ENCODE results near the gene ATOH8. TPM values are rescaled to one million over a fixed set of nuclear protein-coding genes. Genes with fewer than 3 reads are reported as not detected.
"Not testable (repeated sequence)": the region's sequence is repeated elsewhere in the genome, so short reads cannot be mapped to it uniquely, and the experiment has no call there.

Gene ATOH8
- polyA plus RNA-seq, 1 donor = 5.1 TPM

- WGBS (ENCODE audit: insufficient coverage, low lambda C conversion rate) = no CpG with 5 or more reads among the region's 13 CpGs
- no peak overlapping the region for H3K4me3 ChIP-seq (ENCODE audit: low read length)
- no peak overlapping the region for H3K27ac ChIP-seq (ENCODE audit: low read length)
- peaks cover 4% of the 10 kb centered on the region for H3K27me3 ChIP-seq (ENCODE audit: control insufficient read depth, insufficient read depth, low read length)
- DNase-seq = peak; percentile 71 to 87
- no peaks in the 10 kb centered on the region for H3K36me3 ChIP-seq (ENCODE audit: control insufficient read depth, insufficient read depth, low read length)
- peaks cover 12% of the 10 kb centered on the region for H3K4me1 ChIP-seq (ENCODE audit: control insufficient read depth, insufficient read depth, low read length)
- H3K9me3 ChIP-seq (ENCODE audit: control insufficient read depth, low read depth, low read length) = no peaks in the 10 kb centered on the region
These were observed 60.4 kb downstream of the ATOH8 start for GRCh38 chr2:85813982-85814801.

DNA sequence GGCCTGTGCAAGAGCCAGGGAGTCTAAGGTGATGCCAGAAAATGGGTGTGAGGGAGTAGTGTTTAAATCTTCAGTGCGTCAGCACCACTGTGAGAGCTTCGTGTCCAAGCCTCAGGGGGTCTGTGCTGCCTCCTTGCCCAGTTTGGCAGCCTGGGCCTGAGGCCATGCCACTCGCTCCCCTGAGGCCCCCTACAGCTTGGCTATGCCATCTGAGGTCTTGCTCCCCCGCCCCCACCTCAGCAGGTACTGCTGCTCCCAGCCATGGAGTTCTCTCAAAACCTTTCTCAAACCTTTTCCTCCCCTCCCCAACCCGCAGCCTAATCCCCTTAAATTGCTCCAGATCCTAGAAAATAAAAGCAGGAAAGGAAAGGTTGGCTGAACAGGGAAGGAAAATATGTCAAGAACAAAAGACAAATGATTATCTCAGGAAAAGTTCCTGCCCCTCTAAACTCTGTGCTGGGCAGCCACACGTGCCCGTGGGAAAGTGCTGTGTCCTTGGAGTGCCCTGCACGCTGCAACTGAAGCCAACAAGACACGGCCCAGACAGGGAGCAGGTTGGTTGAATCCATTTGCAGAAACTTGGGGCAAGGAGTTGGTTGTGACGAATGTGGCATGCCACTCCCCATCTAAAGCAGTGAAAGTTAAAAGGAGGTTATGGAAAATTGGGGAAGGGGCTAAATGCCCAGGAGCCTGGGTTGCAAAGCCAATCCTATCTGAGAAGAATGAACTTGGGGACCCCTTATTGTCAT is 61.2 kb downstream of the ATOH8 start:
- H3K4me3 ChIP-seq (ENCODE audit: low read length) = no peak overlapping the region
- no CpG with 5 or more reads among the region's 10 CpGs for WGBS (ENCODE audit: insufficient coverage, low lambda C conversion rate)
- H3K36me3 ChIP-seq (ENCODE audit: control insufficient read depth, insufficient read depth, low read length) = no peaks in the 10 kb centered on the region
- H3K27ac ChIP-seq (ENCODE audit: low read length) = no peak overlapping the region
- no peak for DNase-seq
- no peaks in the 10 kb centered on the region for H3K9me3 ChIP-seq (ENCODE audit: control insufficient read depth, low read depth, low read length)
- H3K4me1 ChIP-seq (ENCODE audit: control insufficient read depth, insufficient read depth, low read length) = peaks cover 12% of the 10 kb centered on the region
- H3K27me3 ChIP-seq (ENCODE audit: control insufficient read depth, insufficient read depth, low read length) = peaks cover 4% of the 10 kb centered on the region

DNA sequence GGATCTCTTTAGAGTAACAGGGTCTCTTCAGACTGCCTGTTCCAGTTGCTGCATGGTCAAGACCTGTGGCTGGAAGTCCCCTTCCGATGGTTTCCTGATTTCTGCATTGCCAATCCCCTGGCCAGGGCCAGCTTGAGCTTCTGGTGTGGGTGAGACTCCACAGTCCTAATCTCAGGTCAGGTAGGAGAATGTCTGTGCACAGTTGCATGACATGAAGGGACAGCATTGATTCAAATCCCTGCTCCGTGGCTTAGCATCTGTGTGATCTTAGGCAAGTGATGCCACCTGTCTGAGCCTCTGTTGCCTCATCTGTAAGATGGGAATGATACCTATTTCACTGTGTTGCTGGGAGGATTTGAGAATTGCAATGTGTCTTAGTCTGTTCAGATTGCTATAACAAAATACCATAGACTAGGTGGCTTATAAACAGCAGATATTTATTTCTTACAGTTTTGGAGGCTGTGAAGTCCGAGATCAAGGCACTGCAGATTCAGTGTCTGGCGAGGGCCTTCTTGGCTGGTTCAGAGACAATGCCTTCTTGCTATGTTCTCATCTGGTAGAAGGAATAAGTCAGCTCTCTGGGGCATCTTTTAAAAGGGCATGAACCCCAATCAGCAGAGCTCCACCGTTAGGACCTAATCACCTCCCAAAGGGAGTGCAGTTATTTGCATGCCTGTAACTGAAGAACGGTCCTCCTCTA is 66.2 kb downstream of the ATOH8 start:
- Histone ChIP-seq H3K4me3 (ENCODE audit: low read length) (no peak overlapping the region), H3K36me3 (ENCODE audit: control insufficient read depth, insufficient read depth, low read length) (no peaks in the 10 kb centered on the region), H3K4me1 (ENCODE audit: control insufficient read depth, insufficient read depth, low read length) (no peaks in the 10 kb centered on the region), H3K27ac (ENCODE audit: low read length) (no peak overlapping the region), H3K9me3 (ENCODE audit: control insufficient read depth, low read depth, low read length) (no peaks in the 10 kb centered on the region), H3K27me3 (ENCODE audit: control insufficient read depth, insufficient read depth, low read length) (peaks cover 8% of the 10 kb centered on the region)
- no CpG with 5 or more reads among the region's 6 CpGs for WGBS (ENCODE audit: insufficient coverage, low lambda C conversion rate)
- DNase-seq = no peak

GRCh38 chr2:85822766-85823165 is 69.0 kb downstream of the ATOH8 start:
- DNase-seq = no peak
- no peaks in the 10 kb centered on the region for H3K36me3 ChIP-seq (ENCODE audit: control insufficient read depth, insufficient read depth, low read length)
- H3K27ac ChIP-seq (ENCODE audit: low read length) = no peak overlapping the region
- WGBS (ENCODE audit: insufficient coverage, low lambda C conversion rate) = no CpG with 5 or more reads among the region's 5 CpGs
- H3K4me1 ChIP-seq (ENCODE audit: control insufficient read depth, insufficient read depth, low read length) = peaks cover 3% of the 10 kb centered on the region
- peaks cover 5% of the 10 kb centered on the region for H3K27me3 ChIP-seq (ENCODE audit: control insufficient read depth, insufficient read depth, low read length)
- H3K9me3 ChIP-seq (ENCODE audit: control insufficient read depth, low read depth, low read length) = no peaks in the 10 kb centered on the region
- H3K4me3 ChIP-seq (ENCODE audit: low read length) = no peak overlapping the region

- Histone ChIP-seq H3K4me3 (ENCODE audit: low read length) (no peak overlapping the region), H3K36me3 (ENCODE audit: control insufficient read depth, insufficient read depth, low read length) (no peaks in the 10 kb centered on the region), H3K27ac (ENCODE audit: low read length) (no peak overlapping the region), H3K27me3 (ENCODE audit: control insufficient read depth, insufficient read depth, low read length) (peaks cover 8% of the 10 kb centered on the region), H3K9me3 (ENCODE audit: control insufficient read depth, low read depth, low read length) (no peaks in the 10 kb centered on the region), H3K4me1 (ENCODE audit: control insufficient read depth, insufficient read depth, low read length) (peaks cover 4% of the 10 kb centered on the region)
- no peak for DNase-seq
- WGBS (ENCODE audit: insufficient coverage, low lambda C conversion rate) = no CpG with 5 or more reads among the region's 2 CpGs
These were observed 70.2 kb downstream of the ATOH8 start for GRCh38 chr2:85823951-85824350.

- Histone ChIP-seq H3K4me1 (ENCODE audit: control insufficient read depth, insufficient read depth, low read length) (peaks cover 4% of the 10 kb centered on the region), H3K9me3 (ENCODE audit: control insufficient read depth, low read depth, low read length) (no peaks in the 10 kb centered on the region), H3K27ac (ENCODE audit: low read length) (no peak overlapping the region), H3K4me3 (ENCODE audit: low read length) (no peak overlapping the region), H3K27me3 (ENCODE audit: control insufficient read depth, insufficient read depth, low read length) (peaks cover 6% of the 10 kb centered on the region), H3K36me3 (ENCODE audit: control insufficient read depth, insufficient read depth, low read length) (no peaks in the 10 kb centered on the region)
- 50% methylated on average over 3 of the region's 20 CpGs for WGBS (ENCODE audit: insufficient coverage, low lambda C conversion rate)
- peak; percentile 27 to 56 for DNase-seq
These were observed 73.4 kb downstream of the ATOH8 start for GRCh38 chr2:85826990-85827878.

DNA sequence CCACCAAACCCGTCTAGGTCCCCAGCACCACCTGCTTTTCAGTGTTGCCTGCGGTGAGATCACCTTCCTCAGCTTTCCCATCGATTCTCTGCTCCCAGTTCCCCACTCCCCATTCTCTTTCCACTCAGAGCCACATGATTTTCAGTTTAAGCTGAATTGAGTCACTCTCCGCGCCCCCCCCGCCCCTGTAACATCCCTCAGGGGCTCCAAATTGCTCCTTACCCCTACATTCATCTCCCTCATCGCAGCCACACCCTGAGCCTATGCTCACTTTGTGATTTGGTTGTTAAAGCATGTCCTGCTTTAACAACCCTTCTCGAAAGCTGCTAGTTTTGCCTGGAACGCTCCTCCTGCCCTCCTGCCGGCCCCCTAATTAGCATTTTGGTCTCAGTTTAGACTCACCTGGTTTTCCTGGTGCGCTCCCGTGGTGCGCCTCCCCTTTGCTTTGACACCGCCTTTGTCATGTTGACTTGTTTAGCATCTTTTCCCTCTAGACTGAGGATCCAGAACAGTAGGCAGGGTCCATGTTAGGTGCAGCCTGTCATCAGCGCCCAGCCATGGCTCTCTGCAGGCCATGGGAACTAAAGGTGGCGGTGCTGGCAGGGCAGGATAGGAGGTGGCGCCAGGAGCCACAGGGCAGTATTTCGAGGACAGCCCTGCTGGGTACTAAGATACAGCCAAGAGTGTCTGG is 74.2 kb downstream of the ATOH8 start:
- Histone ChIP-seq H3K4me1 (ENCODE audit: control insufficient read depth, insufficient read depth, low read length) (peaks cover 4% of the 10 kb centered on the region), H3K27me3 (ENCODE audit: control insufficient read depth, insufficient read depth, low read length) (peaks cover 3% of the 10 kb centered on the region), H3K9me3 (ENCODE audit: control insufficient read depth, low read depth, low read length) (no peaks in the 10 kb centered on the region), H3K4me3 (ENCODE audit: low read length) (no peak overlapping the region), H3K27ac (ENCODE audit: low read length) (no peak overlapping the region), H3K36me3 (ENCODE audit: control insufficient read depth, insufficient read depth, low read length) (no peaks in the 10 kb centered on the region)
- DNase-seq = no peak
- WGBS (ENCODE audit: insufficient coverage, low lambda C conversion rate) = 100% methylated on average over 1 of the region's 18 CpGs

- Histone ChIP-seq H3K4me3 (ENCODE audit: low read length) (no peak overlapping the region), H3K27ac (ENCODE audit: low read length) (no peak overlapping the region)
- 100% methylated on average over 2 of the region's 7 CpGs for WGBS (ENCODE audit: insufficient coverage, low lambda C conversion rate)
These were observed 74.9 kb downstream of the ATOH8 start for GRCh38 chr2:85828725-85829124.

GRCh38 chr2:85829394-85829793 is 75.6 kb downstream of the ATOH8 start:
- not testable (repeated sequence) for H3K36me3 ChIP-seq (ENCODE audit: control insufficient read depth, insufficient read depth, low read length); DNase-seq; H3K4me1 ChIP-seq (ENCODE audit: control insufficient read depth, insufficient read depth, low read length); H3K27me3 ChIP-seq (ENCODE audit: control insufficient read depth, insufficient read depth, low read length); H3K4me3 ChIP-seq (ENCODE audit: low read length); H3K9me3 ChIP-seq (ENCODE audit: control insufficient read depth, low read depth, low read length); H3K27ac ChIP-seq (ENCODE audit: low read length)
- 83% methylated on average over 1 of the region's 4 CpGs for WGBS (ENCODE audit: insufficient coverage, low lambda C conversion rate)

More at GRCh38 chr2:85828725-85829124, 74.9 kb downstream of the ATOH8 start:
- Histone ChIP-seq H3K27me3 (ENCODE audit: control insufficient read depth, insufficient read depth, low read length) (peaks cover 3% of the 10 kb centered on the region), H3K4me1 (ENCODE audit: control insufficient read depth, insufficient read depth, low read length) (peaks cover 4% of the 10 kb centered on the region), H3K9me3 (ENCODE audit: control insufficient read depth, low read depth, low read length) (no peaks in the 10 kb centered on the region), H3K36me3 (ENCODE audit: control insufficient read depth, insufficient read depth, low read length) (no peaks in the 10 kb centered on the region)
- DNase-seq = no peak
